Activated T-cell treated with anti-CD3 and anti-CD28 coated beads, Interleukin-2, amount 50 U/mL, for 48 hours (primary cell): Measurements from ENCODE around the gene MYO1C.
"Not testable (repeated sequence)": the region's sequence is repeated elsewhere in the genome, so short reads cannot be mapped to it uniquely, and the experiment has no call there.

Experiments
- DNase-seq, 2 experiments: peaks; one replicate each; pipeline ENCODE4 v3.0.0-alpha.2; 2020

Gene MYO1C

GRCh38 chr17:1492249-1493206, at the start of gene MYO1C:
TSS of gene MYO1C (minus strand) at chr17:1492686. CDS start at chr17:1492487, 199 bp downstream.
- no peak for DNase-seq

- DNase-seq, result no peak
Measured at GRCh38 chr17:1541367-1541904, 49.0 kb upstream of the MYO1C start.

- DNase-seq, result no peak
Measured at GRCh38 chr17:1539811-1540210, 47.3 kb upstream of the MYO1C start.

GRCh38 chr17:1535737-1536136, 43.3 kb upstream of the MYO1C start:
- DNase-seq, result no peak

- DNase-seq, result no peak
Measured at GRCh38 chr17:1533661-1534325, 41.3 kb upstream of the MYO1C start.

GRCh38 chr17:1532836-1533602, 40.5 kb upstream of the MYO1C start:
- DNase-seq, result peak; percentile 53 to 54

- no peak for DNase-seq
Measured at GRCh38 chr17:1529863-1530262, 37.4 kb upstream of the MYO1C start.

- DNase-seq, result not testable (repeated sequence)
Measured at GRCh38 chr17:1526876-1527275, 34.4 kb upstream of the MYO1C start.

- no peak for DNase-seq
Measured at GRCh38 chr17:1522626-1523025, 30.1 kb upstream of the MYO1C start.

GRCh38 chr17:1521086-1521640, 28.7 kb upstream of the MYO1C start:
- no peak for DNase-seq

GRCh38 chr17:1519678-1520077, 27.2 kb upstream of the MYO1C start:
- DNase-seq, result no peak

- no peak for DNase-seq
Measured at GRCh38 chr17:1518410-1518809, 25.9 kb upstream of the MYO1C start.

GRCh38 chr17:1516388-1517161, 24.1 kb upstream of the MYO1C start, which contains the start of gene INPP5K:
TSS of gene INPP5K (minus strand) at chr17:1516612. CDS start at chr17:1516499, 113 bp downstream.
- DNase-seq, result peak; percentile 97 to 98

- DNase-seq, result peak; percentile 48 to 63
Measured at GRCh38 chr17:1515640-1516387, 23.3 kb upstream of the MYO1C start.

GRCh38 chr17:1512351-1512750, 19.9 kb upstream of the MYO1C start:
- no peak for DNase-seq

- DNase-seq, result no peak
Measured at GRCh38 chr17:1511756-1512321, 19.4 kb upstream of the MYO1C start.

GRCh38 chr17:1511290-1511689, 18.8 kb upstream of the MYO1C start:
- no peak for DNase-seq

- DNase-seq, result no peak
Measured at GRCh38 chr17:1509290-1509881, 16.9 kb upstream of the MYO1C start.

GRCh38 chr17:1508709-1509108, 16.2 kb upstream of the MYO1C start:
- DNase-seq, result not testable (repeated sequence)

GRCh38 chr17:1506649-1507267, 14.3 kb upstream of the MYO1C start:
- no peak for DNase-seq
